ENCODE measurements around the gene CSPG5. TPM values are rescaled to one million over a fixed set of nuclear protein-coding genes. Genes with fewer than 3 reads are reported as not detected.

The CSPG5 gene
- total and polyA plus RNA-seq, 4 donors: 78.2 to 338 (median 196) TPM

GRCh38 chr3:47525617-47526016 is 53.0 kb downstream of the CSPG5 start:
- Histone ChIP-seq H3K4me1 (ENCODE audit: control insufficient read depth, insufficient read depth, low read length) (peaks cover 6% of the 10 kb centered on the region), H3K27ac (ENCODE audit: low read depth, low read length) (no peak overlapping the region), H3K9me3 (ENCODE audit: control insufficient read depth, insufficient read depth, low read length) (no peaks in the 10 kb centered on the region), H3K36me3 (ENCODE audit: control insufficient read depth, insufficient read depth, low read length) (no peaks in the 10 kb centered on the region), H3K27me3 (ENCODE audit: control insufficient read depth, insufficient read depth, low read length) (no peaks in the 10 kb centered on the region), H3K4me3 (ENCODE audit: low read depth, low read length) (no peak overlapping the region)
- DNase-seq (ENCODE audit: low read depth in 4 of 6, low spot score in 6 of 6): no peak
- 100% methylated on average over 1 of the region's 4 CpGs for WGBS (ENCODE audit: insufficient coverage)

GRCh38 chr3:47523310-47524073 is 55.2 kb downstream of the CSPG5 start:
- DNase-seq (ENCODE audit: low read depth in 4 of 6, low spot score in 6 of 6): no peak
- peaks cover 6% of the 10 kb centered on the region for H3K4me1 ChIP-seq (ENCODE audit: control insufficient read depth, insufficient read depth, low read length)
- H3K9me3 ChIP-seq (ENCODE audit: control insufficient read depth, insufficient read depth, low read length): no peaks in the 10 kb centered on the region
- no peak overlapping the region for H3K27ac ChIP-seq (ENCODE audit: low read depth, low read length)
- H3K36me3 ChIP-seq (ENCODE audit: control insufficient read depth, insufficient read depth, low read length): no peaks in the 10 kb centered on the region
- no peaks in the 10 kb centered on the region for H3K27me3 ChIP-seq (ENCODE audit: control insufficient read depth, insufficient read depth, low read length)
- 78% methylated on average over 4 of the region's 4 CpGs for WGBS (ENCODE audit: insufficient coverage)
- no peak overlapping the region for H3K4me3 ChIP-seq (ENCODE audit: low read depth, low read length)

- Histone ChIP-seq H3K27ac (ENCODE audit: low read depth, low read length) (no peak overlapping the region), H3K36me3 (ENCODE audit: control insufficient read depth, insufficient read depth, low read length) (no peaks in the 10 kb centered on the region), H3K9me3 (ENCODE audit: control insufficient read depth, insufficient read depth, low read length) (no peaks in the 10 kb centered on the region), H3K27me3 (ENCODE audit: control insufficient read depth, insufficient read depth, low read length) (no peaks in the 10 kb centered on the region), H3K4me3 (ENCODE audit: low read depth, low read length) (no peak overlapping the region), H3K4me1 (ENCODE audit: control insufficient read depth, insufficient read depth, low read length) (peaks cover 6% of the 10 kb centered on the region)
- 39% methylated on average over 15 of the region's 15 CpGs for WGBS (ENCODE audit: insufficient coverage)
- peak in 5 of 6 donors; percentile 71 to 97 (median 78) for DNase-seq (ENCODE audit: low read depth in 4 of 6, low spot score in 6 of 6)
These were observed 56.3 kb downstream of the CSPG5 start for GRCh38 chr3:47522082-47522987.

- no peak for DNase-seq (ENCODE audit: low read depth in 4 of 6, low spot score in 6 of 6)
- Histone ChIP-seq H3K4me1 (ENCODE audit: control insufficient read depth, insufficient read depth, low read length) (peaks cover 6% of the 10 kb centered on the region), H3K27me3 (ENCODE audit: control insufficient read depth, insufficient read depth, low read length) (no peaks in the 10 kb centered on the region), H3K9me3 (ENCODE audit: control insufficient read depth, insufficient read depth, low read length) (no peaks in the 10 kb centered on the region), H3K36me3 (ENCODE audit: control insufficient read depth, insufficient read depth, low read length) (no peaks in the 10 kb centered on the region), H3K27ac (ENCODE audit: low read depth, low read length) (no peak overlapping the region), H3K4me3 (ENCODE audit: low read depth, low read length) (no peak overlapping the region)
These were observed 57.9 kb downstream of the CSPG5 start for GRCh38 chr3:47520756-47521155.

- no peaks in the 10 kb centered on the region for H3K9me3 ChIP-seq (ENCODE audit: control insufficient read depth, insufficient read depth, low read length)
- H3K4me1 ChIP-seq (ENCODE audit: control insufficient read depth, insufficient read depth, low read length): peaks cover 16% of the 10 kb centered on the region
- H3K27ac ChIP-seq (ENCODE audit: low read depth, low read length): no peak overlapping the region
- DNase-seq (ENCODE audit: low read depth in 4 of 6, low spot score in 6 of 6): no peak
- WGBS (ENCODE audit: insufficient coverage): no CpG with 5 or more reads among the region's 2 CpGs
- no peaks in the 10 kb centered on the region for H3K27me3 ChIP-seq (ENCODE audit: control insufficient read depth, insufficient read depth, low read length)
- no peaks in the 10 kb centered on the region for H3K36me3 ChIP-seq (ENCODE audit: control insufficient read depth, insufficient read depth, low read length)
- no peak overlapping the region for H3K4me3 ChIP-seq (ENCODE audit: low read depth, low read length)
These were observed 60.7 kb downstream of the CSPG5 start for GRCh38 chr3:47517937-47518336.

- Histone ChIP-seq H3K4me3 (ENCODE audit: low read depth, low read length) (no peak overlapping the region), H3K4me1 (ENCODE audit: control insufficient read depth, insufficient read depth, low read length) (peaks cover 17% of the 10 kb centered on the region), H3K27ac (ENCODE audit: low read depth, low read length) (no peak overlapping the region), H3K9me3 (ENCODE audit: control insufficient read depth, insufficient read depth, low read length) (no peaks in the 10 kb centered on the region), H3K36me3 (ENCODE audit: control insufficient read depth, insufficient read depth, low read length) (peaks cover under 1% of the 10 kb centered on the region), H3K27me3 (ENCODE audit: control insufficient read depth, insufficient read depth, low read length) (no peaks in the 10 kb centered on the region)
- DNase-seq (ENCODE audit: low read depth in 4 of 6, low spot score in 6 of 6): peak in 1 of 6 donors; percentile 26
- 20% methylated on average over 1 of the region's 5 CpGs for WGBS (ENCODE audit: insufficient coverage)
These were observed 62.8 kb downstream of the CSPG5 start for GRCh38 chr3:47515864-47516319.

GRCh38 chr3:47515100-47515499 is 63.6 kb downstream of the CSPG5 start:
- no peak overlapping the region for H3K4me3 ChIP-seq (ENCODE audit: low read depth, low read length)
- H3K27ac ChIP-seq (ENCODE audit: low read depth, low read length): no peak overlapping the region
- peaks cover 6% of the 10 kb centered on the region for H3K36me3 ChIP-seq (ENCODE audit: control insufficient read depth, insufficient read depth, low read length)
- H3K27me3 ChIP-seq (ENCODE audit: control insufficient read depth, insufficient read depth, low read length): no peaks in the 10 kb centered on the region
- no peaks in the 10 kb centered on the region for H3K9me3 ChIP-seq (ENCODE audit: control insufficient read depth, insufficient read depth, low read length)
- no peak for DNase-seq (ENCODE audit: low read depth in 4 of 6, low spot score in 6 of 6)
- WGBS (ENCODE audit: insufficient coverage): 74% methylated on average over 5 of the region's 5 CpGs
- H3K4me1 ChIP-seq (ENCODE audit: control insufficient read depth, insufficient read depth, low read length): peaks cover 17% of the 10 kb centered on the region

GRCh38 chr3:47513125-47513929 is 65.3 kb downstream of the CSPG5 start, which contains the start of gene ELP6:
ELP6 (minus strand) TSS chr3:47513712; CDS start chr3:47513590, 122 bp downstream.
- peak within 1 kb of the TSS; percentile 99 for H3K4me3 ChIP-seq (ENCODE audit: low read depth, low read length)
- H3K9me3 ChIP-seq (ENCODE audit: control insufficient read depth, insufficient read depth, low read length): no peaks in the 10 kb centered on the region
- DNase-seq (ENCODE audit: low read depth in 4 of 6, low spot score in 6 of 6): peak; percentile 93 to 99 (median 94)
- H3K27ac ChIP-seq (ENCODE audit: low read depth, low read length): peak within 1 kb of the TSS; percentile 100
- H3K36me3 ChIP-seq (ENCODE audit: control insufficient read depth, insufficient read depth, low read length): peaks cover 23% of the 10 kb centered on the region
- peaks cover 17% of the 10 kb centered on the region for H3K4me1 ChIP-seq (ENCODE audit: control insufficient read depth, insufficient read depth, low read length)
- 0% methylated on average over 71 of the region's 71 CpGs for WGBS (ENCODE audit: insufficient coverage)
- no peaks in the 10 kb centered on the region for H3K27me3 ChIP-seq (ENCODE audit: control insufficient read depth, insufficient read depth, low read length)

Measured in spinal cord (tissue), 10 donors.